ENCODE results near the gene PAWR.

Gene PAWR

GRCh38 chr12:79591988-79592387 is 98.8 kb downstream of the PAWR start:
- ATAC-seq: no peak
- TF ChIP-seq TSHZ2 (CRISPR knock-in tag; IDR thresholded peaks at IDR 0.05) (no peak), ZNF565 (CRISPR knock-in tag; conservative IDR thresholded peaks at IDR 0.05; ENCODE audit: low read depth) (no peak), TOX (CRISPR knock-in tag; IDR thresholded peaks at IDR 0.05; ENCODE audit: borderline replicate concordance) (no peak), ISL1 (CRISPR knock-in tag; IDR thresholded peaks at IDR 0.05) (no peak), ZFP30 (CRISPR knock-in tag; IDR thresholded peaks at IDR 0.05) (no peak), CSDC2 (CRISPR knock-in tag; IDR thresholded peaks at IDR 0.05) (no peak), ZC3H10 (CRISPR knock-in tag; IDR thresholded peaks at IDR 0.05) (no peak), SNAI2 (CRISPR knock-in tag; IDR thresholded peaks at IDR 0.05) (no peak), CSRNP3 (CRISPR knock-in tag; IDR thresholded peaks at IDR 0.05) (no peak), PPARA (CRISPR knock-in tag; IDR thresholded peaks at IDR 0.05; ENCODE audit: borderline replicate concordance) (no peak), ZFP3 (CRISPR knock-in tag; IDR thresholded peaks at IDR 0.05) (no peak)

- no peak for ATAC-seq
- TF ChIP-seq ZFP3 (CRISPR knock-in tag; IDR thresholded peaks at IDR 0.05): no peak
- no peak for TF ChIP-seq ARNTL (CRISPR knock-in tag; IDR thresholded peaks at IDR 0.05; ENCODE audit: borderline replicate concordance, low read depth)
- TF ChIP-seq, protein P1, sequence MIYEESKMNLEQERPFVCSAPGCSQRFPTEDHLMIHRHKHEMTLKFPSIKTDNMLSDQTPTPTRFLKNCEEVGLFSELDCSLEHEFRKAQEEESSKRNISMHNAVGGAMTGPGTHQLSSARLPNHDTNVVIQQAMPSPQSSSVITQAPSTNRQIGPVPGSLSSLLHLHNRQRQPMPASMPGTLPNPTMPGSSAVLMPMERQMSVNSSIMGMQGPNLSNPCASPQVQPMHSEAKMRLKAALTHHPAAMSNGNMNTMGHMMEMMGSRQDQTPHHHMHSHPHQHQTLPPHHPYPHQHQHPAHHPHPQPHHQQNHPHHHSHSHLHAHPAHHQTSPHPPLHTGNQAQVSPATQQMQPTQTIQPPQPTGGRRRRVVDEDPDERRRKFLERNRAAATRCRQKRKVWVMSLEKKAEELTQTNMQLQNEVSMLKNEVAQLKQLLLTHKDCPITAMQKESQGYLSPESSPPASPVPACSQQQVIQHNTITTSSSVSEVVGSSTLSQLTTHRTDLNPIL (CRISPR knock-in tag; IDR thresholded peaks at IDR 0.05; ENCODE audit: low read depth): no peak
- no peak for TF ChIP-seq RARB (CRISPR knock-in tag; IDR thresholded peaks at IDR 0.05)
- no peak for TF ChIP-seq OSR1 (CRISPR knock-in tag; IDR thresholded peaks at IDR 0.05)
- no peak for TF ChIP-seq ISL1 (CRISPR knock-in tag; IDR thresholded peaks at IDR 0.05)
- no peak for TF ChIP-seq TSHZ2 (CRISPR knock-in tag; IDR thresholded peaks at IDR 0.05)
- no peak for TF ChIP-seq ZNF70 (CRISPR knock-in tag; IDR thresholded peaks at IDR 0.05)
- no peak for TF ChIP-seq TCF4 (CRISPR knock-in tag; IDR thresholded peaks at IDR 0.05; ENCODE audit: borderline replicate concordance)
- no peak for TF ChIP-seq CSRNP3 (CRISPR knock-in tag; IDR thresholded peaks at IDR 0.05)
- TF ChIP-seq TOX (CRISPR knock-in tag; IDR thresholded peaks at IDR 0.05; ENCODE audit: borderline replicate concordance): no peak
- TF ChIP-seq ZFP30 (CRISPR knock-in tag; IDR thresholded peaks at IDR 0.05): no peak
- no peak for TF ChIP-seq ZC3H10 (CRISPR knock-in tag; IDR thresholded peaks at IDR 0.05)
- TF ChIP-seq, protein P2, sequence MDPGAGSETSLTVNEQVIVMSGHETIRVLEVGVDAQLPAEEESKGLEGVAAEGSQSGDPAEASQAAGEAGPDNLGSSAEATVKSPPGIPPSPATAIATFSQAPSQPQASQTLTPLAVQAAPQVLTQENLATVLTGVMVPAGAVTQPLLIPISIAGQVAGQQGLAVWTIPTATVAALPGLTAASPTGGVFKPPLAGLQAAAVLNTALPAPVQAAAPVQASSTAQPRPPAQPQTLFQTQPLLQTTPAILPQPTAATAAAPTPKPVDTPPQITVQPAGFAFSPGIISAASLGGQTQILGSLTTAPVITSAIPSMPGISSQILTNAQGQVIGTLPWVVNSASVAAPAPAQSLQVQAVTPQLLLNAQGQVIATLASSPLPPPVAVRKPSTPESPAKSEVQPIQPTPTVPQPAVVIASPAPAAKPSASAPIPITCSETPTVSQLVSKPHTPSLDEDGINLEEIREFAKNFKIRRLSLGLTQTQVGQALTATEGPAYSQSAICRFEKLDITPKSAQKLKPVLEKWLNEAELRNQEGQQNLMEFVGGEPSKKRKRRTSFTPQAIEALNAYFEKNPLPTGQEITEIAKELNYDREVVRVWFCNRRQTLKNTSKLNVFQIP (CRISPR knock-in tag; IDR thresholded peaks at IDR 0.05; ENCODE audit: borderline replicate concordance, low read depth): no peak
- no peak for TF ChIP-seq GLIS3 (CRISPR knock-in tag; IDR thresholded peaks at IDR 0.05)
- no peak for TF ChIP-seq ZNF8 (CRISPR knock-in tag; IDR thresholded peaks at IDR 0.05)
- no peak for TF ChIP-seq PPARA (CRISPR knock-in tag; IDR thresholded peaks at IDR 0.05; ENCODE audit: borderline replicate concordance)
- no peak for TF ChIP-seq PATZ1 (CRISPR knock-in tag; IDR thresholded peaks at IDR 0.05; ENCODE audit: borderline replicate concordance)
- no peak for TF ChIP-seq SNAI2 (CRISPR knock-in tag; IDR thresholded peaks at IDR 0.05)
- no peak for TF ChIP-seq CSDC2 (CRISPR knock-in tag; IDR thresholded peaks at IDR 0.05)
Measured at GRCh38 chr12:79590751-79591150, 100.0 kb downstream of the PAWR start.
